HG02588 (cell line): ENCODE results near the gene MEPE.
"Not testable (repeated sequence)": the region's sequence is repeated elsewhere in the genome, so short reads cannot be mapped to it uniquely, and the experiment has no call there.

Experiments
- ATAC-seq: cut with Tn5 transposase; IDR thresholded peaks from one replicate; pipeline ENCODE4 v1.9.1; 2021; ENCODE audit warnings: mild to moderate bottlenecking, moderate library complexity; ENCODE audit not compliant: unreplicated experiment

The MEPE gene

GRCh38 chr4:87882321-87882720, 49.6 kb downstream of the MEPE start:
- no peak for ATAC-seq

- ATAC-seq: no peak
These were observed 50.1 kb downstream of the MEPE start for GRCh38 chr4:87882861-87883260.

GRCh38 chr4:87884976-87885549, 52.3 kb downstream of the MEPE start:
- no peak for ATAC-seq

- no peak for ATAC-seq
These were observed 53.3 kb downstream of the MEPE start for GRCh38 chr4:87886083-87886482.

GRCh38 chr4:87890753-87891152, 58.0 kb downstream of the MEPE start:
- not testable (repeated sequence) for ATAC-seq

GRCh38 chr4:87895964-87896621, 63.3 kb downstream of the MEPE start:
- ATAC-seq: no peak
